HS-5 (cell line): ENCODE data around the gene ADORA3.
A peak's percentile ranks its signal among the peaks of the same experiment; 100 is the strongest.

Experiments
- DNase-seq: peaks from one replicate; pipeline ENCODE4 v3.0.0-alpha.2; 2012; ENCODE audit warnings: low read depth

Gene ADORA3

DNA sequence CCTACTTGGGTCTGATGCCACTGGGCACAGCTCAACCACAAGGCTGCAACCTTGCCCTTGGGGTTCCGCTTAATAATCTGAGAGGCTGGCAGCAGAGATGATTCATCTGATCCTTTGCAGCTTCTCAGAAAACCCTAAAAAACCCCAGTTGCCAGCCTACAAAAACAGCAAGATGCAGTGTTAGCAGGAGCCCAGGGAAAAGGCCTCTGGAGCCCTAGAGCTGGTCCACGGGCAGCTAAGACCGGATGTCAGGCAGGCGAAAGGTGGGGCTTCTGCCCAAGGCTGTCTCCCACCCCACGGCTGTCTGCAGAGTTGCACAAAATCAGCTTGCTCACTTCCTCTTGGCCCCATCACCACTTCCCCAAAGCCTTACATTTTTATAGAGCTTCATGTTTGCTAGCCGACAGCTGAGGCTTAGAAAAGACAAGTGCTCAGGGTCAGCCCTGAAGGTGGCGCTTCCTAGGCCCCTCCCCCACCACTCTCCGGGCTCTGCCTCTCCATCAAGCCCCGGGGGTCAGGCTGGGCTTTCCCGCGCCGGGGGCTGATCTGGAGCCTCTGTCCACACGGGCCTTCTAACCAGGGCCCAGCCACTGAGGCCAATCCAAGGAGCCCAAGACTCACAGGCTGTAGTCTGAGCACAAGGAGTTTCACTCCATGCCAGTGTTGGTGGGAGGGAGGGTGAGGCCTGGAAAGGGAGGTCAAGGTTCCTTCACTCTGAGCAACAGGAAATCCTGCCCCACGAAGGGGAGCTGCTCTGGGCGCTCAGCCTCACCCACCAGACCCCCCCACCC is 4.2 kb upstream of the ADORA3 start:
- peak; percentile 64 for DNase-seq

DNA sequence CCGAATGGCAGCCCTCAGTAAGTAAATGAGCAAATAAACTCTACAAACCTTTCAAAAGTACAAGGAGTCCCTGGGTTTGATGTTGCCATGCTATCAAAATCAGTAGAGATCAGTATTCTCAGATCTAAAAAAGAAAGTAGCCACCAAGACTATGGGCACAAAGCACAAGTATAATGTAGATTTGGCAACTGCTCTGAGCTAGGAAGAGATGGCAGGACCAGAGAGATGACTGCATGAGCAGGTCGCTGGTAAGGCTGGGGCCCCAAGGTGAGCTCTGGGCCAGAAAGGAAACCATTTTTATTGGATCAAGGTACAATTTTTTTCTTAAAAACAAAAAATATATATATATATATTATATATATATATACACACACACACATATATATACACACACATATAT is 3.1 kb upstream of the ADORA3 start:
- DNase-seq, result no peak

DNA sequence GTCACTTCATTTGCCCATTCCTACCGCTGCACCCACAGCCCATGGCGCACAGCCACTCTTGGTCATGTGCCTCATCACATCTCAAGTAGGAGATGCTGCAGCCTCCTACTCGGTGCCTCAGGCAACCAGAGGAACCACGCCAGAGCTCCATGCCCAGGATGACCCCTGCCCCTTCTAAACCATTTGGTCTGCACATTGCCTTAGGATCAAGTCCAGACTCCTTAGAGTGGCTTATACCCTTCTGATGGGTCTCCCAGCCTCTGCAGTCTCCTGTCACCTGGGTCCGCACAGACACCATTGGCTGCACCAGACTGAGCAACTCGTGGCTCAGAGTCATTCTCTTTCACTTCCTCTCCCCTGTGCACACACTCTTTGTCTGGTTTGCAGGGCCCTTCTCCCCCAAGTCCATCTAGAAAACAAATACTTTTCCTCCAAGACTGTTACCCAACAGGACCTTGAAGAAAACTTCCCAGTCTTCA is 2.2 kb upstream of the ADORA3 start:
- no peak for DNase-seq

DNA sequence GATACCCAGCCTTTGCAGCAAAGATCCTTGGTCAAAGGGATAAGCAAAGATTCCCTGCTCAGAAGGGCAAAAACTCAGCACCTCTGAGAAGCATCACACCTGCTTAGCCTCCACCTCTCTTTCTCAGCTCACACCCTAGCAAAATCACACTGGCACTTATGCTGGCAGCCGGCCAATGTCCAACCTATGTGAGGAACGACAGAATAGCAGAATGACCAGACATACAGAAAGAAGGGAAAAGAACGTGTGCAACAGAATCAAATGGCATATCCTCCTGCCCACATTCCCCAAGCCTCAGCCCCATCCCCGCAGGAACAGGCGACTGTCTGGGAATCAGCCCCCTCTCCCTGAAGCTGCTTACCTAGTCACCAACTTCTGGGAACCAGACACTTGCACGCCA is 664 bp upstream of the ADORA3 start:
- DNase-seq, result no peak

DNA sequence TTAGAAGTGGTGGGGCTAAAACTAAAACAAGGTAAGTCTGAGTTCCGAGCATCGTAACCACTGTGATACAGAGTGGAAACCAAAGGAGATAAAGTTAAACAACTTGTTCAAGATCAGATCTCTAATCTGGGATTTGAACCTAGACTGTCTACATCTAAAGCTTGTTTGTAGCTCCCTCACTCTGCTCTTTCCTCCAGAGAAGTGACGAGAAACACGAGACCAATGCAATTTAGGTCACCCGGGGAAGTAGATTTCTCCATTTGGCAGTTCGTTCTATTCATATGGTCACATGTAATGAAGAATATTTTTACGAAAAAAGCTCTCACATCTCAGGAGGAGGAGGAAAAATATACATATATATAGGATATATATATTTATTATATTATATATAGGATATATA is 1.8 kb downstream of the ADORA3 start:
- DNase-seq, result no peak

DNA sequence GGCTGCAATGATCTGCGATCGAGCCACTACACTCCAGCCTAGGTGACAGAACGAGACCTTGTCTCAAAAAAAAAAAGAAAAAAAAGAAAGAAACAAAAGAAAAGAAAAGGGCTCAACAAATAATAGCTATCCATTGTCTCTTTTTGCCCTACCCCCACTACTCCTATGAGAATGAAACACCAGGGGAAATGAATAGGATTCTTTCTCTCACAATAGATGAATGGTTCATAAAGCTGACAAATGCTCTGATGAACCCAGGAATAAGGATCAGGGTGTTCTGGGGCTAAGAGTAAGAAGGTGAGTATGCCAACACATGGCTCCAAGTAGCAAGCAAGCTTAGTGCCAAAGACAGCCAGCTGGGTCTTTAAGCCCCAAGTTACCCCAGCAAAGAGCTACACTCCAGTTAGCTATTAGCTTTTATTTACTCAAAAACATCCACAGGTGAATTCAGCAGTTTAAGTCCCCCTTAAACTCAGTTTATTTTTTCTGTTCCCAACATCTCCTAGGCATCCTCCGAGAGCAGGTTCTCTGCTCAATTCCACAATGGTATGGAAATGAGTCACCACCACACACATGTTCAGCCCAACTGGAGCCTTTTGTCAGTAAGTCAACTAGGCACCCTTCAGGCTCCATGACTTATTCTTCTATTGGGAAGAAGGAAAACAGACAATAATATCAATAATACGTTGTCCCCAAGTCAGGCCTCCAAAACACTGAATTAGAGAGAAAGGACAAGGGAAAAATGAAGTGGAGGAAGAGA is 4.2 kb downstream of the ADORA3 start:
- no peak for DNase-seq

DNA sequence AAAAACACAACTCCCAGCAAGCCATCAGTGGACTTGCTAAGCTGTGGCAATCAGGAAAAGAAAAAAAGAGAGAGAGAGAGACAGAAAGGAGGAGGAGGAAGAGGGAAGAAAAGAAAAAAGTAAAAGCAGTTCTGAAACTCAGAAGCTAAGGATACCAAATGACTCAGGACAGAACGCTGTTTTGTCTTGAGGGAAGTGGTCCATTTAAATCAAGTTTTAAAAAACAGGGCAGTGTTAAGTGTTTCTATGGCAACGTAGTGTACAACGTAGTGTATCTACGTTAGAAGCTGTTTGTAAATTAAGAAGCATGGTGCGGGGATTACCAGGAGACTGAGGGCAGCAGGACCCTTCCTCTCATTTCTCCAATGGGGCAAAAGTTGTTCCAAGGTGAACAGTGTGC is 5.8 kb downstream of the ADORA3 start:
- no peak for DNase-seq

DNA sequence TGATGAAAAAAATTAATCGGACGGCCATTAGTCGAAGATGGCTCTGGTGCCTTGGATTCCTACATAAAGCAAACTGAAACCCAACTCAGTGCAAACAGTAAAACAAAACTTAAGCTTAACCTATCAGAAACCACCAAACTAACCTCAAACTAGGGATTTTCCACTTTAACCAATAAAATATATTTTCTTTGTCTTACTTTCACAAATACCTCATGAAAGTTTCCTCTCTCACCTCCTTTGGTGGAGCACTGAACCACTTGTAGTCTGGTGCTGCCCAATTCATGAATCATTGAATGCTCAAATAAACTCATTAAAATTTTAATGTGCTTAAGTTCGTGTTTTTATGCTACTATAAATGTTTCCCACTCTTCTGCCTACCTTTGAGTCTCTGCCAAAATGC is 7.0 kb downstream of the ADORA3 start:
- no peak for DNase-seq

DNA sequence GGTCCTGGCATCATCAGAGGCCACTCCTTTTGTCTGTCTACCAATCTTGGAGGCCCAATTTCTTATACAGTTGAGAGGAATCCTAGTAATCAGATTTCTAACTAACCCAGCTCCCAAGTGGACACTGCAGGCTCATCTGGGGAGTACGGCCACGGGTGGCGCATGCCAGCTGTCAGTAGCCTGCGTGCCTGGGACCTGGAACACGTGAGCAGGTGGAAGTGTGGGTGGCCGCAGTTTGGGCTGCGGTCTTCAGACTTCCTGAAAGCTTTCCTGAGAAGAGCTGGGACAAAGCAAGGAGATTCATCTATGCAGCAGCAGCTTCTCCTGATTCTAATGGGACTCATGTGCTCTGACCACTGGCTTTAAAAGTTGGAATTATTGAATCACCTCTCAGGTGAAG is 12.4 kb downstream of the ADORA3 start:
- no peak for DNase-seq

DNA sequence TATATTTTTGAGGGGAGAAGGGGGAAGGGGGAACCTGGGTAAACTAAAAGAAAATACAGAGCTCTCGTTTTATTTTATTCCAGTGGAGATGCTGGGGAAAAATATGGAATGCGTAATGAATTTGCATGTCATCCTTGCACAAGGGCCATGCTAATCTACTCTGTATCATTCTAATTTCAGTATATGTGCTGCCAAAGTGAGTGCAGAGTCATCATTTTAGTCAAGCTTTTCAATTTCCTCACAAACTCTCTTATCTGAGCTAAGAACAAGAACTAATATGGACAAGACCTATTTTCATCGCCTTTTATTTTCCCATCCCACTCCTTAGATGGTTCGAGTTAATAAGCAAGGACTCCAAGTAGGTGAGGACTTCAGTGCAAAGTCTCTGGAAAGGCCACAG is 13.2 kb downstream of the ADORA3 start:
- no peak for DNase-seq

DNA sequence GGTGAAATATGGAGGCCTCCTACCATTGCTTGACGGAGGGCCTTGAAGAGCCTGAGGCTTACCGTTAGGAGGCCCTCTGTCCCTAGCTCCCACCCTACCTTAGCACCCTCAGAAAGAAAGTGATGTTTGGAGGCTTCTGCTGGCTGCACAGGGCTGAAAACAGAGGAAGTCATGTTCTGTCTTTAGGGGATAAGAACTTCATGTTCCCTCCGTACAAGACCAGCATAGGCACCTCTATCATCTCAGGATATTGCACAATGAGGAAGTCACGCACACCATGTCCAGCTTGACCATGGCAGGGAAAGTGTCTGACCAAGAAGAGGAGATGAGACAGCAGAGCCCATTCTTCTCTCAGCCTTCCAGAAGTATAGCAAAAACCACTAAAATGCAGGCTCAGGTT is 13.8 kb downstream of the ADORA3 start:
- DNase-seq, result no peak

DNA sequence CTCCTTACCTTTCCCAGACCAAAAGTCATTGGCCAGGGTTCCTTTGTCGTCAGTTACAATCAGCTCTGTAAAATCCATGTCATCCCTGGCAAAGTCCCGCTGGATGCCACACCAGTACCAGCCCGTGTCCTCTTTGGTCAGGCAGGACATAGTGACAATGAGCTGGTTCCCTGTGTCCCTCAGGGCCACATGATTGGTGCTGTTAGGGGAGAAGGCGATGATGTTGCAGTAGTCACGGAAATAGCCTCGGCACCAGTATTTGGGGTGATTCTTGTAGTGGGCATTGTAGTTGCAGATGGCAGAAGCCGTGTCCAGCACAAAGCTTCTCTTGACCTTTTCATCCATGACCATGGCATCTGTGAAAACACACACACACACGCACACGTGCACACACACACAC is 14.8 kb downstream of the ADORA3 start:
- no peak for DNase-seq

DNA sequence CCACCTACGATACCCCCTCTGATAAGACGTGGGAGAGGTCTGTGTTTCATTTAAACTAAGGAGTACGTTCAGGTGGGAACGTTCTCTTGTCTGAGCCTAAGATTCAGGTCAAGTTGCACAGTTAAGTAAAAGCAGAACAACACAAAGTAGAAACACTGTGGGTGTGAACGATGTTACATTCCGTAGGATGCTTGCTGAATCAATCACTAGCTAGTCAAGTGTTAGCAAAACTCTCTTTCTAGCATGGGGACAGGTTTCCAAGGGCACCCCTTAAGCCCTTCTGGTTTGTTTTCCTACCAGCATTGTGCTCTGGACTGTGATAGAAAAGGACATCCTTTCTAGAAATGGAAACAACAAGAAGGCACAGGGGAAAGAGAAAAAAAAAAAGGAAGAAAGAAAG is 16.3 kb downstream of the ADORA3 start:
- no peak for DNase-seq

DNA sequence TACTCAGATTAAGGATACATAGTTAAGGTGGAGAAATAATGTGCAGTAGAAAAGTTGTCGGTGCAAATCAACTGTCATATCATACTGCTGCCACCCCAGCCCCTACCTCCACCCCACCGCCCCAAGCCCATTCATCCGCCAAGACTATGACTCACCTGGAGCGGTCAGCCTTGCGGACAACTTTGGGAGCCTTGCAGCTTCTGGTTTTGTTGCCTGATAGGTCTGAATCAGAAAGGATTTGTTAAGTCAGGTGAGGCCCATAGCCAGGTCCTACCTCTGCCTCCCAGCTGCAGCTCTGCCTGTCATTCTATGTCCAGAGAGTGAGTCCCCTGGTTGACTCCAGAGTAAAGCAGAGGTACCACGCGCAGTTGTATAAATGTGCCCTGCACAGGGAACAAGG is 17.0 kb downstream of the ADORA3 start:
- no peak for DNase-seq

DNA sequence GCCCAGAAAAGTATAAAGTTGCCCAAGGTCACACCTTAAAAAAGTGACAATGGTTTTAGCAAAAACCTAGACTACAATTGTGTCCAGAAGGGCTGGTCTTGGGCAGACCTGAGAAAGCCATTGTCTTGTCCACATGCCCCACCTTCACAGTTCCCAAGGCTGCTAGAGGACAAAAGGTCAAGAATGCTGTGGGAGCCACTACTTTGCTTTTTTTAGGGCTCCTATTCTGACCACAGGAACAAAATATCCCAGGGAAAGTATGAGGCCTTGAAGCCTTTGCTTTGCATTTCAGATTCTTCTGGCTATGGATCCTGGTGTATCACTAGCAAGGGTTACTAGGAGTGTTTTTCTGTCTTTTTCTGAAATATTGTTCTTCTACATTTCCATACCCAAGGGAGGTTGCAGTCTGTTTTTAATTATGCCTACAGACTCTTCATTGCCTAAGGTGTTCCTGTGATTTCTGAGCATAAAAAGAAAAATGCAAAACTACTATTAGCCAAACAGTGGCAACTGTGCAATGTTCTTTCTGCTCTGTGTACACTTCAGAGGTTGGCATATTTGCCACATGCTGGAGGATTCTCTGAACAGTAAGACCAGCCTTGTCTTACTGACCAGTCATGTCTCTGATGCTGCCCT is 18.9 kb downstream of the ADORA3 start:
- no peak for DNase-seq

DNA sequence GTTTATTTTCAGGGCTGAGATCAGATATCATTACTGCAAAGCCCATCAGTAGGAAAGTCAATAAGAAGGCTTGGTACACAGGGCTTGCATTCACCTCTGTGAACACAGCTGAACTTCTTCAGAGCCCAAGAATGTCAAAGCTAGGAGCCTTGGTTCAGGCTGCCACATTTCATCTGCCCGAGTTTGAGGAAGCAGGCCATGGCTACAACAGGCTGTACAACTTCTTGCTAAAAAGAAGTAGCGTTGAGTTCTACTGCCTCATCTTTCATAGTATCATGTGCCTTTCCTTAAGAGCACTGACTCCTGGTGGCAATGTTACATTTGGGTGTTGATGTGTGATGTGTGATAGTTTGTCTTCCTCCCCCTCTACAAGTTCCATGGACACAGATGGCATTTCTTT is 19.6 kb downstream of the ADORA3 start:
- no peak for DNase-seq

DNA sequence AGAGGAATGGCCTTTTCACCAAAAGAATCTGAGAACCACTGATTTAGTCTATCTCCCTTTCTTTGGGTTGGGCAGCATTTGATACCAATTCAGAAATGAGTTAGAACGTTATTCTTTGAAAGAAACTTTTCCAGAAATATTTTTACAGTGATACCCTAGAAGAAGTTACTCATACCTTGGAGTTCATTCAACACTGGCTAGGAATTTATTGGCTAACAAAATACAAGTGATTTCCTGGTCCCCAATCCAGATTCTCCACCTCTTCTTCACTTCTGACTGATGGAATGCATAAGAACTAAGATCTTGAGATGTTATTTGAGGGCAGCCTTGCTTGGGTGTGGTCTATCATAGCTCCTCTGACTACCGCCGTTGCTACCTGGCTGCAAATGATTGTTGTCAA is 20.3 kb downstream of the ADORA3 start:
- DNase-seq, result no peak

DNA sequence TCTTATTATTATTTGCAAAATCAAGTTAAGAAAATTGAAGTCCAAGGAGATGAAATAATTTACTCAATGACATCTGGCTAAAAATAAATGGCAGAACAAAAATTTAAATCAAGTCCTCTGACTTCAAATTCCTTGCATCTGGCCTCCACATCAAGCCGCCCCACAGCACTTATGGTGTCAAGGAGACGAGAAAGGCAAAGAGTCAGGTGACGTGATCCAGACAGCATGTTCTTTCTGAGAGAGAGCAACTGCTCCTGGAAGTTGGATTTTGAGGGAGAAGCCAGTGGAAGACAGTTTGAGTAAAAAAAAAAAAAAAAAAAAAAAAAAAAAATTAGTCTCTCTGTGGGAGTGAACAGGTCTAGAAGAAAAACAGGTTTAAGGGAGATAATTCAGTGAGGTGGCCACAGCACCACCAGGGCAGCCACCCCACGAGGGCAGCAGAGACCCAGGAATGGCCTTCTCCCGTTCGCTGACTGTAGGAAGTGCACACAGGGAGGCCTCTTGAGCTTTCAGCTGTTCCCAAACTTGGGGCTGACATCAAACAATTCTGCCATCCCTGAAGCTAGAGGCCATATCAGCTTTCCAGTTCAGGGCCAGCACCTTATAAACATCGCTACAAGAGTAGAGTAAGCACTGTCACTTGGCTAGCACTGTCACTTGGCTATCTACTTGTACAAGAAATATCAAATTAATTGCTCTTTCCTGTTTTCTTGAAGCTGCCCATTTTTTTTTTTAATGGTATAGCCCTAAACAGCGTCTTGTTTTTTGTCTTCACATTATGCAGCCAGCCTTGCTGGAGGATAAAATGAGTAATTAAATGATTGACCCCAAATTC is 21.8 kb downstream of the ADORA3 start:
- no peak for DNase-seq

DNA sequence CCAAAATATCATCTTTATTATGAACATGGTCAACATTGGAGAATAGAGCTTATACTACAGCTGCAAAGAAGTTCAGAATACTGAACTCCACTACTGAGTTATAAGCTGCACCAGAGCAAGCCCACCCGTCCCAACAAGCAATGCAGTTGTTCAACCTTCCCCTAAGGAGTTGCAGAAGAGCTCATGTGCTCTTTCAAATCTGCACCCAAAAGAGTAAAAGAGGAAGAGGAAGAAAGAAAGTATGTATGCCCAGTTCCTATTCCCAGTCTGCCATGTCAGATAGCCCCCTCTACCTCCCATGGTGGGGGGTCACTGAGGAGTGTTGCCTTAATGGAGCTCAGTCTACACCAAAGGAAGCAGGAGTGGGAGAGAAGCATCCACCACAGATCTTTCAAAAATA is 22.8 kb downstream of the ADORA3 start:
- no peak for DNase-seq

DNA sequence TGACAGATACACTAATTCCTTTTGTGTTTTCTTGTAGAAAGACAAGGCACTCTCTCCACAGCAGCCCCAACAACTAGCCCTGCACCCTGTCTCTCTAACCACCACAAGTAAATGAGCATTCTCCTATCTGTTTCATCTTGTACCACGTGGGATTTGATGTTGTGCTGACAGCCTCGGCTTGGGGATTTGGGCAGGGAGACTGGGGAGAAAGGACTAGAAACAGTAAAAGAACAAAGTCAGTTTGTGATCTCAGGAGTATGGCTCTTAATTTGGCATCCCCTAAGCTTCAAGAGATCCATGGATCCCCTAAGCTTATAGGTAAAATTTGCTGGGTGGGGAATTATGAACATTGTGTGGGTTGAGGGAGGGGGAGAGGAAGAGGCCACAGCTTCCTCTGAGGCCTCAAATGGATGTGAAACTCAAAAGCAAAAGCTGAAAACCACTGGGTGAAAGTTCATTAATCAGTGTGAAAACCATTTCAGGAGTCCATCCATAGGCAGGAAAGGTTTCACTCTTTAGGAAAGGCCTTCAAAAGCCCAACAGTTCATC is 26.6 kb downstream of the ADORA3 start:
- DNase-seq, result no peak

DNA sequence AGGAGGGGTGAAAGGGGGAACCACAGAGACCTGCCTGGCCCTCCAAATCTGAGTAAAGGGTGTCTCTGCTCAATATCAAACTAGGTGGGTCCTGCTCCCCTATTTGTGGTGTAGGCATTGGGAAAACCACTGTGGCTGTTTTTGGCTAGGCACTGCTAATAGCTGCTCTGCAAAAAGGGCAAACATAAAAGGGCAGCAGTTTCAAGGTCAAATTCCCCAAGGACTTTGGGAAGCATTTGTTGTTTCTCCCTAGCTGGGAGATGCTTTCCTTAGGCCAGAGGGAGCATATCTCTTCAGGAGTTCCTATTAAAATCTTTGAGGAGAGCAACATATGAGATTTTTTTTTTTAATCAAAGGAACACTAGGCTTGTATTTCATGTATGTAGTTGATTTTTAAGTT is 27.2 kb downstream of the ADORA3 start:
- no peak for DNase-seq

DNA sequence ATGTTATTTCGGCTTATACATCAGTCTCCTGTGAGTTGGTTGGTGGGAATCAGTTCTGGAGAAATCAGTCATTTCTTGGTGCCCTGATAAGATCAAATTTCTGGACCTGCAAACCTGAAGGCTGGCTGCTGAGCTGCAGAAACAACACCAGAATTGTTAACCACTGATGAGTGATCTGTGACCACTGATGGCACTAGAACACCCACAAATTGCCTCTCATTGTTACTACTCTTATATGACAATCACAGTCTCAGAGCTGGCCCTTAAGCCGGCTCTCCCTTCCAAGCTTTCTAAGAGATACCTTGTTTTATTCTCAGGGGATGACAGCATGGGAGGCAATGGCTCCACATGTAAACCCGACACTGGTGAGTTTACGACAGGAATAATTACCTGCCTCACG is 27.7 kb downstream of the ADORA3 start:
- no peak for DNase-seq
